ENCODE results near the gene SMTNL2.
A peak's percentile ranks its signal among the peaks of the same experiment; 100 is the strongest.
"Not testable (repeated sequence)": the region's sequence is repeated elsewhere in the genome, so short reads cannot be mapped to it uniquely, and the experiment has no call there.

SMTNL2 gene

DNA sequence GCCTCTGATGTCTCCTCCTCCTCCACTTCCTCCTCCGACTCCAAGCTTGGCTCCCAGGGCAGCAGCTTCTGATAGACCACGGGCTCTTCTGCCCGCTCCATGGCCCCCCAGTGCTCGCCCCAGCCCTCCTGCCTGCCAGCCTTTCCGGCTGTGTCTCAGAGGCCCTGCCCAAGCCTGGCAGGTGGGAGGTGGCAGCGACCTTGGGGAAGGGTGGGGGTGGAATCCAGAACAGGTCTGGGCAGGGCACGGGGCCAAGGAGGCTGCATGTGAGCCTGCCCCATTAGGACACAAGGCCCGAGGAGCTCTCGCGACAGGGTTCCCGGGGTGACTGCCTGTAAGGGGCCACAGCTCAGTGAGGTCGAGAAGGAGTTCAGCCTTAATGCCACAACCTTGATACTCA, 23.9 kb upstream of the SMTNL2 start, which contains the start of gene GGT6:
Gene GGT6, minus strand, starts transcription at position 157 of the 400 bp plus-strand sequence. Its CDS starts 56 bp downstream, at position 101.
- no peak for DNase-seq (ENCODE audit: low read depth)

DNA sequence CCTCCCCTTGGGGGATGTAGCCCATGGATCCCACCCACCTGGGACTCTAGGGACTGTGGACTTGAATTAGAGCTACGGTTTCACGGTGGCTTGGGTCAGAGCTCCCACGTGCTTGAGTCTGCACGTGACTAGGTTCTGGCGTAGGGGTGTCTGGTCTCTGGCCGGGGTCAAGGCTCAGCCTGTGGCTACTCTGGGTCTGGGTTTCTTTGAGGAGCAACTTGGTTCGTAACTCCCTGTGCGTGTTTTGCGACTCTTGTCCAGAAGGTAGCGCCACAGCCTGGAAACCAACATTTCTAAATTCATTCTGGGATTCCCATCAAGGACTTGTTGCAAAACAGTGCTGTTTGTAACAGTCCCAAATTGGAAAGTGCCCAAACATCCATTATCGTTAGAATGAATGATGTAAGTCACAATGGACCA, 23.5 kb upstream of the SMTNL2 start:
- no peak for DNase-seq (ENCODE audit: low read depth)

DNA sequence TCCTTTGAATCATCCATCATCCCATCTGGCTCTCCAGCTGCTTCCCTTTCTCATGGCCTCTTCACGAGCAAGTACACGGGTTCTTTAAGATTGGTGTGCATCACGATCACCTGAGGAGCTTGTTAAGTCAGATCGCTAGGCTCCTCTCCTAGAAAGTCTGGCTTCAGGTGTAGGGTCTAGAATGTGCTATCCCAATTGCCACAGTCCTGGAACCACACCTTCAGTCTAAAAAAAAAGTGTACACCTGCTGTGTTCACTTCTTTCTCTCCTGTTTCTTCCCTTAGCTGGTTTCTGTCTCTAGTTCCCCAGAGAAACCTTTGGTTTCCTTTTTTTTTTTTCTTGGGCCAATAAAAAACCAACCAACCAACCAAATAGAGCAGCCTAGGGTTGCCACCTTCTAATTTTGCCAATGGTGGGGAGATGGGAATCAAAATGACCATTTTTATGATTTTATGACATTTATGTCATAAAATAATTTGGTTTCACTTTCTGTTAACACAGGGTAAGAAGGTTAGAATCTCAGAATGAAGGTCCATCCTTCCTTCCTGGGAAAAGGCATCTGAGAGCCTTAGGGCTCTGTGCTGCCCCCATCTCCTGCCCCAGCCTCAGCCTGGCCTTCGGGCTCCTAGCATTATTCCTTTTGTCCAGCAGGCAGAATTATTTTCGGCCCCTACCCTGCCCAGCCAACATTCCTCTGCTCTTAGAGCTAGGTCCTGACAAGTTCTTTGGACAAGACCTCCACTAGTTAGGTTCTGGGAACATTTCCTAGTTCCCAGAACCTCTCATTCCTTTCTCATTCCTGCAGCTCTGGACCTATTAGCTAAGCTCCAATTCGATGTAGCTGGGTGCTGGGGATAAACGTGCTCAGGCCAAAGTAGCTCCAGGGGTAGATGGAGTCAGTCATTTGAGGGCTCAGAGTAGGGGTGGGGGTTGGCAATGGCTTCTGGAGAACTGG, 22.0 kb upstream of the SMTNL2 start:
- no peak for DNase-seq (ENCODE audit: low read depth)

DNA sequence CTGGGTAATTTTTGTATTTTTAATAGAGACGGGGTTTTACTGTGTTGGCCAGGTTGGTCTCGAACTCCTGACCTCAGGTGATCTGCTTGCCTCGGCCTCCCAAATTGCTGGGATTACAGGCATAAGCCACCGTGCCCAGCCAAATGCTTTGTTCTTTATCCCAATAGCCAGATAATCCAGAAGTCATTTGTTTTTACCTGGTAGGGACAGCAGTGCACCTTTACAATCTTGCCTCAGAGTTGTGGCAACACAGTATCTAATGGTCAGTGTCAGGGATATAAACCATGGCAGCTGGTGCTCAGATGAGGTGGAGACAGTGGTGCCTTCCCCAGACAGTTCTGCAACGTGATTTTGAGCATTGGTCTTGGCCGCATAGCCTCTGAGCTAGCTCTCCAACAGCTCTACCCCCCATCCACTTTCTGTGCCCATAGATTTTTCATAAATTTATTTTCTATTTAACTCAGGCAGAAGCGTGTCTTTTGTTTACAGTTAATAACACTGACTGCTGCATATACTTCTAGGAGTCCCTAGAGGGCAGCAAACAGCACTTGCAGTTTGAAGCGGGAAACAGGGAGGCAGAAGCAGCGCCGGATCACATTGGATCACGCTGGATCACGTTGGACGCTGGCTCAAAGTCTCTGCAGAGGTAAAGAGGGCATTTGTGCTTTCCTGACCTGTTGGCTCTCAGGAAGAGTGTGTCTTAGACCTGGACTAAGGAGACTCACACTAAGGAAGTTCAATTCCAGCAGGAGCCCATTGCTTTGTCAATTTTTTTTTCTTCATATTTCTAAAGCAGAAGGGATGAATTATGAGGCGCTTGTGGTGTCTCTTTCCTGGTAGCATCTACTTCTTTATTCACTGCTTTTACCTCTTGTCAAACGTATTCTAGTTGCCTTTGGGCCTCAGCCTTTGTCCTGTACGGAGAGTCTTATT, 18.9 kb upstream of the SMTNL2 start:
- peak; percentile 62 for DNase-seq (ENCODE audit: low read depth)

DNA sequence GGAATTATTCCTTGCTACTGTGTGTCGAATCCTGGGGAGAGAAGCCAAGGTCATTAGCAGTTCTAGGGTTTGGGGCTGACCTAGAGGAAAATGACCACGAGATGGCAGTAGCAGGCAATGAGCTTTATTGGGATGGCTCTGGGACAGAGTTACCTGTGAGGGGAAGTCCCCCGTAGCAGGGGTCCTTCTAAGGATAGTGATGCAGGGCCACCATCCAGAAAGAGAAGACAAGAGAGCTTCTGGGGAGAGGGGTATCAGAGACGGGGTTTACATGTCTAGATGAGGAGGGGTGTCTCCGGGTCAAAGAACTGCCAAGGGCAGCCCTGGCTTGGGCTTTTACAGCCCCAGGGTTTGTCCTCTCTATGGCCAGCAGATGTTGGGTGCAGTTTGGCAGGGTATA, 17.5 kb upstream of the SMTNL2 start:
- DNase-seq (ENCODE audit: low read depth), result peak; percentile 31

DNA sequence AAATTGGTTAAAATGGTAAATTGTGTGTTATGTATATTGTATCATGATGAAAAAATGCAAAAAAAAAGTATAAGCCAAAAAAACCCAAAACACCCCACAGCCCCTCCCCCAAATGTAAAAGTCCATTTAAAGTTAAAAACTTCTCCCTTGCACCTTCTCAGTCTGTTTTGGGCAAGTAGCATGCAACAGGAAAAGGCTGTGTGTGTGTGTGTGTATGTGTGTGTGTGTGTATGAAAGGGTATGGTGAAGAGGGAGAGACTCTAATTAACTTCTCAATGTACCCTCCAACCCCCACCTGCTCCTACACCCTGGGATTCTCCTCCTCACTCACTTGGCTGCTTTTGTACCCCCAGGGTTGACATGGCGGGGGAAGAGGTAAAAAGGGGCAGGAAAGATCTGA, 14.7 kb upstream of the SMTNL2 start:
- no peak for DNase-seq (ENCODE audit: low read depth)

DNA sequence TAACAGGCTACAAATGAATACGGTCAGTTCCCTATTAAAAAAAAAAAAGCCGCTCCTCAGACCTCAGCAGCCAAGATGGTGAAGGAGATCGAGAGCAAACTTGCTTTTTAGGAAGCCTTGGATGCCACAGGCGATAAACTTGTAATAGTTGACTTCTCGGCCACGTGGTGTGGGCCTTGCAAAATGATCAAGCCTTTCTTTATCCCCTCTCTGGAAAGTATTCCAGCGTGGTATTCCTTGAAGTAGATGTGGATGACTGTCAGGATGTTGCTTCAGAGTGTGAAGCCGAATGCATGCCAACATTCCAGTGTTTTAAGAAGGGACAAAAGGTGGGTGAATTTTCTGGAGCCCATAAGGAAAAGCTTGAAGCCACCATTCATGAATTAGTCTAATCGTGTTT, 12.2 kb upstream of the SMTNL2 start:
- no peak for DNase-seq (ENCODE audit: low read depth)

DNA sequence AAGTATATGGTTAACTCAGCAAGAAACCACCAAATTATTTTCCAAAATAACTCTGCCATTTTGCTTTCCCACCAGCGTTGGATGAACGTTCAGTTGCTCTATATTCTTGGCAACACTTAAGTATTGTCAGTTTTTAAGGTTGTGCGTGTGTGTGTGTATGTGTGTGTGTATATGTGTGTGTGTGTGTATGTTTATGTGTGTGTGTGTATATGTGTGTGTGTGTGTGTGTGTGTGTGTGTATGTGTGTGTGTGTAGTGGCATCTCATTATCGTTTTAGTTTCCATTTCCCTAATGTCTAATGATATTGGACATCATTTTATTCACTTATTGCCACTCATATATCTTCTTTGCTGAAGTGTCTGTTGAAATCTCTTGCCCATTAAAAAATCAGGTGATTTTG, 11.2 kb upstream of the SMTNL2 start:
- no peak for DNase-seq (ENCODE audit: low read depth)

DNA sequence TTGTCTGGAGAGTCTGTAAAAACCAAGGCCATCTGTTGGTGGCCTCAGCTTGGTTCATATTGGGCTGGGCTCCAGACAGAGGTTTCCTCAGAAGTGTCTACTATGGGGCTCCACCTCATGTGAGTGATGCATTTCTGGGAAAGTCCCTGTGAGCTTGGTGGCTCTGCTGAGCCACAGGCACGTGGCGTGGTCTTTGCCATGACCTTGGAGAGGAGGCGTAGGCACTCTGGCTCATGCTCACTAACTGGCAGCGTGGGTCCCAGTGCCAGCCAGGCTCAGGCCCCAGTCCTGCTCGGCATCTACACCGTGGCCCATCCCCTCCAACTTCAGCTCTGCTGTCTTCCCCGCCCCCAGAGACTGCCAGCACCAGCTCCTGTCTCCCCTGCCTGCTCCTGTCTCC, 10.7 kb upstream of the SMTNL2 start:
- DNase-seq (ENCODE audit: low read depth), result no peak

DNA sequence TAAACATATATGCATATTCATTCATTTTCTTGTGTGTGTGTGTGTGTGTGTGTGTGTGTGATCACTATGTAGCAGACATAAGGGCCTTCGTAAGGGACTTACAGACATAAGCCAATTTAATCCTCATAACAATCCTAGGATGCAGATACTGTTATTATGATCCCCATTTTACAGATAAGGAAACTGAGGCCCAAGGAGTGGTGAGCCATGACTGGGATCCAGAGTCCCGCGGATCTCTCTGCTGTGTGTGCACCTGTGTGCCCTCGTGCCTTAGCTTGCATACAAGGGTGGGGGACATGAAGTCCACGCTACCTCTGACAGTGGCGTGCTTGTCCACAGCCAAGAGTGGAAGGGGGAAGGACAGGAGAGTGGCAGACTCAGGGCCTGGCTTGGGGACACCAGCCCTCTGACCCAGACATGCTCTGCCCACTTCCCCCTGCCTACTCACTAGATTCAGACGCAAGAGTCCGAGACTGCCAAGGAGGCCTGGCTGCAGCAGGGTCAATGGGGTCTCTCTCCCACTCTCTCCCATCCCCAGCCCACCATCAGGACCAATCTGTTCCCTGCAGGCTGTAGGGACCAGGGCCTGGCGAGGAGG, 9.8 kb upstream of the SMTNL2 start:
- no peak for DNase-seq (ENCODE audit: low read depth)

DNA sequence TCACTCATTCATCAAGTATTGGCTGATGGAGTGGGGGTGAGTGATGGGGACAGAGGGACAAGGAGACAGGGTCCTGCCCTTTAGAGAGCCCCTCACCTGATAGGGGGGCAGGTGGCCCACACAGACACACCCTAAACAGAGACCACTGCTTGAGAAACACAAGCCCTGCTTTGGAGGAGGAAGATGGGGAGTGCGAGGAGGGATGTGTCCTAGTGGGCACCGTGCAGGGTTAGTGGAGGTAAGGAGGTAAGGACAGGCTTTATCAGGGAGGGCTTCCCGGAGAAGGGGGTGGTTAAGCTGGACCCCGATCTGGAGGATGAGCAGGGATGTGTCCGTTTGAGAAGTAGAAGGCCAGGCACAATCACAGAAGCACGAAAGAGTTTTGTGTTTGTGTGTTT, 8.2 kb upstream of the SMTNL2 start:
- no peak for DNase-seq (ENCODE audit: low read depth)

DNA sequence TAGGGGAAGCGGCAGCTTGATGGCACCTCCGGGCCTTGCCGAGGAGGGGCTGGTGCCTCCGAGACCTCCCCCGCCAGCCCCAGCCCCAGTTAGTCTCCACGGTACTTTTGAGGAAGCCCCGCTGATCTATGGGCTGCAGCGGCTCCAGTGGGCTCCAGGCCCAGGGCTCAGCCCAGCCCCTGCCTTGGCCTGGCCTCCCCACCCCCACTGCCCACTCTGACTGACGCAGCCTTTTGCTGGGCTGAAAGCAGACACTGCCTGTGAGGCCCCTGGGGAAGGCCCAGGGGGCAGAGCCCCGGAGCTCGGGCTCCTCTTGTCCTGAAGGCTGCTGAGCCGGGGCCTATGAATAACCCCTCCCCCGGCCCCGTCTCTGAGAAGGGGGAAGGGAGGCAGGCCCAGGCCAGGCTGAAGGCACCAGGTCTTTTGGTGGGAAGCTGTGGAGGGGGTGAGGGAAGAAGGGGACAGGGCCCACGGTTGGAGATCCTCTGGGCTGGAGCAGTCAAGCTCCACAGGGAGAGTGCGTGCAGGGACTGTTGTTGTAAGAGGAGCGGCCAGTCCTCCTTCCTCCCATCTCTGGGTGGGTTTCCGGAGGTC, 7.5 kb upstream of the SMTNL2 start:
- no peak for DNase-seq (ENCODE audit: low read depth)

DNA sequence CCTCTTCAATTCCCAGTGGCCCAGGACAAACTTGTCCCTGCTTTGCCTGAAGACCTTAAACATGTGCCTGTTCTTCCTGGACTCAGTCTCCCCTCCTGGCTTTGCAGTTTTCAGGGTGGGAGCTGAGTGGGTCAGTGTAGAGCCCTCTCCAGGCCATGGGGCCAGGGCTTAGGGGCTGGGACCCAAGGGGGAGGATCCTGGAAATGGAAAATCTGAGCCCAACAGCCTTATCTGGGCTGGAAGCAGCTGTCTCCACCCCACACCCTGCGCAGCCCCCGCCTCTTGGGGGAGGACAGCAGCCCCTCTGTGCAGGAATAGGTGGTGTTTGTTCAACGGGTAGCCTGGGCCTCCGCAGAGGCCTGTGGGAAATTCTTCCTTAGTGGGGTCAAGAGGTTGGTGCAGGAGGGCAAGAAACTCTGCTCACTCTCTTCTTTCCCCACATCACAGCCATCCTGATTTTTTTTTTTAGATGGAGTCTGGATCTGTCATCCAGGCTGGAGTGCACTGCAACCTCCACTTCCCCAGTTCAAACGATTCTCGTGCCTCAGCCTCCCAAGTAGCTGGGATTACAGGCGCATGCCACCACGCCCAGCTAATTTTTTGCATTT, 6.8 kb upstream of the SMTNL2 start:
- DNase-seq (ENCODE audit: low read depth), result no peak

DNA sequence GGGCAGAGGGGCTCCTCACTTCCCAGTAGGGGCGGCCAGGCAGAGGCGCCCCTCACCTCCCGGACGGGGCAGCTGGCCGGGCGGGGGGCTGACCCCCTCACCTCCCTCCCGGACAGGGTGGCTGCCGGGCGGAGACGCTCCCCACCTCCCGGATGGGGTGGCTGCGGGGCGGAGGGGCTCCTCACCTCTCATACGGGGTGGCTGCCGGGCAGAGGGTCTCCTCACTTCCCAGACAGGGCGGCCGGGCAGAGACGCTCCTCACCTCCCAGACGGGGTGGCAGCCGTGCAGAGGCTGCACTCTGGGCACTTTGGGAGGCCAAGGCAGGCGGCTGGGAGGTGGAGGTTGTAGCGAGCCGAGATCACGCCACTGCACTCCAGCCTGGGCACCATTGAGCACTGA, 6.0 kb upstream of the SMTNL2 start:
- DNase-seq (ENCODE audit: low read depth), result not testable (repeated sequence)

DNA sequence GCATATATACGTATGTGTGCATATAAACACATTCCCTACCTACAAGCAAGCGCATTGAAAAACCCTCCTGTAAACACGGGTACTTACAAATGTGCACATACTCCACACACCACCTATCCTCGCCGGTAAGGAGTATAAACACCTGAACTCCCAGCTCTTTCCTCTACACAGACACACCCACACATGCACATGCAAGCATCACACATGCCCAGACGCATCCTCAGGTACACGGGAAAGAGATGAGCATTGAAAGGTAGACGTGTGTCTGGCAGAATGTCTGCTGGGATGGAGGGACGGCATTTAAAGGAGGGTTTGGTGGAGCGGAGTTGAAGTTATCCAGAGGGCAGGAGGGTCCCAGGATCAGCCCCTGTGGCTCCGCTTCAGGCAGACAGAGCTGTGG, 4.7 kb upstream of the SMTNL2 start:
- DNase-seq (ENCODE audit: low read depth), result no peak

DNA sequence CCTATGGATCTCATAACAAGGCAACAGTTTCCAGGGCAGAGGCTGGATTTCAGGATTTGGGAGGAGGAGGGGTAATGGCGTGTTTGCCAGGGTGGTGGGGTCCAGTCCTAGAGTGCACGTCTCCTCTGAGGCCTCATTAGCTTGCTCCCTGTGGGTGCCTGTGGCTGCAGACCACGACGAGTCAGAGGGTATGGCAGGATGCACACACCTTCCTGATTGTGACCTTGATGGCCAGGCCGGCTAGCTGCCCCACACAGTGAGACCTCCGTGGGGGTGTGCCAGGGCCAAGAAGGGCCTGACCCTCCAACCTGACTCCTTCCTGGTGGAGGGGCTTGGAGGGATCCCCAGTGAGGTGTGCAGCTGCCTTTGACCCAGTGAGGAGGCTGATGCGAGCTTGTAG, 4.0 kb upstream of the SMTNL2 start:
- DNase-seq (ENCODE audit: low read depth), result no peak

DNA sequence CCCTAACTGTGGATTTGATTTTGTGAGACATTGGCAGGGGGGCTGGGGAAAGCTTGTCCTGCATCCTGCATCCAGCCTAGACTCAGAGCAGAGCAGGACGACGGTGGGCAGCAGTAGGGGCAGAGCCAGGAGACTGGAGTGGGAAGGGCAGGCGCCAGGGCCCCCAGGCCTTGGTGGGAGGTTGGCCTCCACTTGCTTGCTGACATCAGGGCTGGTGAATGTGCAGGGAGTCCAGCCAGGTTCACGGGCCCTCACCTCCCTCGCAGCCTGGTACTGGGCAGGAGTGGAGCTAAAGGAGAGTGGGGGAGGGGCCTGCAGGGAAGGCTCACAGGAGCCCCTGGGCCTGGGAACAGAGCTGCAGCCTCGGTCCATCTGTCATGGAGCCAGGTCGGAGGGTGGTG, 2.2 kb upstream of the SMTNL2 start:
- no peak for DNase-seq (ENCODE audit: low read depth)

DNA sequence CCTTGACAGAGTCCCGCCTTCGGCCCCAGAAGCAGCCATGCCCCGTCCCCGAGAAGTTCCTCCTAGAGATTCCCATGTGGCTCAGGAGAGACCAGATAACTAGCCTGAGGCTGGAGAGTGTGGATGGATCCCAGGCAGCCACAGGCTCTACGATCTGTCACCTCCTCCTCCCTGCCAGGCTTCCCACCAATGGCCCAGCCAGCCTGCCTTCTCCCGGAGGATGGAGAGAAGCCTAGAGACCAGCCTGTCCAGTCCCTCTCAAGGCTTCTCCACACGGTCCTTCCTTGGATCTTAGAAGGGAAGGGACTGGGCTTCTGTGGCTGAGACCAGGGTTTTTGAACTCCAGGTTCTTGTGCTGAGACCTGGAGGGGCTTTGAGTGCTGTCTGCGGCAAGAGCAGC, 1.6 kb upstream of the SMTNL2 start:
- DNase-seq (ENCODE audit: low read depth), result no peak

DNA sequence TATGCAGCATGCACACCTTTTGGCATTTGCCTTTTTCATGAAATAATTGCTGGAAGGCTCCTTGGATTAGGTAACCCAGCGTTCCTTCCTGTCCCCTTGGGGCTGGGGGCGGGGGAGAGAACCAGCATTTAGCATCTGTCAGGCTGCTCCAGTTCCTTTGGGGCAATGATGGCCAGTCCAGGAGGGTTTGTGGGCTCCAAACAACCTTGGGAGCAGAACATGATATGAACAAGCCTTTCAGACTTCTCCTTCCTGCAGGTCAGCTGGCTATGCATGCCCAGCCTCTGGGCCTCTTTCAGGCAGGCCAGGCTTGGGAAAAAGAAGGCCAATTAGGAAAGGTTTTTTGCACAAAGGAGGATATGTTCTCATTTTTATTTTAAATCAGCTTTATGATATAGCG, 1.1 kb upstream of the SMTNL2 start:
- DNase-seq (ENCODE audit: low read depth), result no peak

DNA sequence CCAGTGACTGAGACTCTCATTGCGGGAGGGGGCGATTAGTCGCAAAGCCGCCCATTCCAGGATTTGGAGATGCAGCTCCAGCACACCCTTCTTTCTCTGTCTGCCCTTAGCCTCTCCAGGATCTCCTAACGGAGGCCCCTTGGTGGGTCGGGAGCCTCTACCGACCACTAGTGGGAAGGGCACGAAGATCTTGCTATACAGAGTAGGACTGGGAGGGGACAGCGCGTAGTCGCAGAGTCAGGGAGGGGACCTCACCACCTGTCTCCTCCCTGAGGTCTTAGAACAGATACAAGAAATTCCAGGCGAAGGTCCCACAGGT, 588 bp upstream of the SMTNL2 start:
- DNase-seq (ENCODE audit: low read depth), result no peak

DNA sequence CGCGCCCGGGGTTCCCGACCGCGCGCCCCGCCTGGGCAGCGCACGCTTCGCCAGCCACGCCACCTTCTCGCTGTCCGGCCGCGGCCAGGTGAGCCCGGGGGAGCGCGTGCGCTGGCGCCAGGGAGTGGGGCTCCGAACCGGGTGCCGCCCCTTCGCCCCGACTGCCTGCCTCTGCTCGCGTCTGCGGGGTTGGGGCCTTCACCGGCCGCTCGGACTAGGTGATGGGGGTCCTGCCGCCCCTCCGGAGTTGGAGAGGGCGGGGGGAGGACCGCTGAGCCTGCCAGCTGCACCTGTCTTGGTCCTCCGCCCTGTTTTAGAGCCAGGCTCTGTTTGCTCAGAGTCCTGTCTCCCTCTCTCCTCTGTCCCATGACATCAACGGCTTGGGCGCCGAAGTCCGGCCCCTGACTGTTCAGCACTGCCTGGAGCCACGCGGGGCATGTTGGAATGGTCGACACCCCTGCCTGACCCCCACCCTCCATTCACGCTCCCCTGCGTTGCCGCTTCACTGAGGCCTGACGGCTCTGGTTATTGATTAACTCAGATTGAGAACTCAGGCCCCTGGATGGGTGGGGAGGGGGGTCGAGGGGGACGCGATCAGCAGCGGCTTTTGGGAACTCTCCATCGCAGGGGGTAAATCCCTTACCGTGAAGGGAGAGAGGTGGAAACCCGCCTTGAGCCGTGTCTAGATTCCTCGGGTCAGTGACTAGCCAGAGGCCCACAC, 748 bp downstream of the SMTNL2 start:
- DNase-seq (ENCODE audit: low read depth), result no peak

All from stromal cell of bone marrow (primary cell).